ENCODE data around the gene CEP95.
"Not testable (repeated sequence)": the region's sequence is repeated elsewhere in the genome, so short reads cannot be mapped to it uniquely, and the experiment has no call there.

CEP95 gene

DNA sequence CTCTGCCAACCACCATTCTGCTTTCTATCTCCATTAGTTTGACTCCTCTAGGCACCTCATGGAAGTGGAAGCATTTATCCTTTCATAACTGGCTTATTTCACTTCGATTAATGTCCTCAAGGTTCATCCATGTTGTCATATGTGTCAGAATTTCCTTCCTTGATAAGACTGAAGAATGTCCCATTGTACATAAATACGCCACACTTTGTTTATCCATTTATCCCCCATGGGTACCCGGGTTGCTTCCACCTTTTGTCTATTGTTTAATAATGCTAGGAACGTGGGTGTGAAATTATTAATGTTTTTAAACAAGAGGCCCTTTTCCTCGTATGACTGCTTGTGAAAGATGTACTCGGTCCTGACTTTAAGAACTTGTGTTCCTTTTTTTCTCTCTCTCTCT lies 45.0 kb upstream of the CEP95 start:
- Mint-ChIP-seq H3K27me3 (ENCODE audit: low read depth) (no peaks in the 10 kb centered on the region), H3K9me3 (no peaks in the 10 kb centered on the region)

DNA sequence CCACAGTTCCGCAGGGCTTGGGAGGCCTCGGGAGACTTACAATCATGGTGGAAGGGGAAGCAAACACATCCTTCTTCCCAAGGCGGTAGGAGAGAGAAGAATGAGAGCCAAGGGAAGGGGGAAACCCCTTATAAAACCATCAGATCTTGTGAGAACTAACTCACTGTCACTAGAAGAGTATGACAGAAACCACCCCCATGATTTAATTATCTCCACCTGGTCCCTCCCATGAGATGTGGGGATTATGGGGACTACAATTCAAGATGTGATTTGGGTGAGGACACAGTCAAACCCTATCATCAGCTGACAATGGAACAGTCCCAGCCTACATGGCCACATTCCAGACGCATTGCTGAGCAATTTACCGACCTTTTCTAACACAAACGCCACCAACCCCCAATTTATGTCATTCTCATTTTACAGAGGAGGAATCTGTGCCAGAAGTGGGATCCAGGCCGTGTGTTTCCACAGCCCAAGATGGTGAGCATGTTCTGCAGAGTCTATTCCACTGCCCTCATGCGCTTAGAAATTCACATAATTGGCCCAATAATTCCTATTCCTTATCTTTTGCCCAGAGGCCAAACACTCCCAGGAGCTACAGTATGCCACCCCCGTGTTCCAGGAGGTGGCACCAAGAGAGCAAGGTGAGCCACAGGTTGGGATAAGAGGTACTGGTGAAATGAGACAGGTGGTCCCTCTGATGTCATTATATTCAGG lies 40.6 kb upstream of the CEP95 start:
- Mint-ChIP-seq H3K27ac (peak overlapping the region in 1 of 3 experiments; percentile 27), H3K36me3 (ENCODE audit: low read depth) (no peaks in the 10 kb centered on the region), H3K4me1 (peaks cover 5% of the 10 kb centered on the region), H3K27me3 (ENCODE audit: low read depth) (peaks cover 7% of the 10 kb centered on the region), H3K4me3 (no peak overlapping the region), H3K9me3 (no peaks in the 10 kb centered on the region)
- TF ChIP-seq, protein P1, sequence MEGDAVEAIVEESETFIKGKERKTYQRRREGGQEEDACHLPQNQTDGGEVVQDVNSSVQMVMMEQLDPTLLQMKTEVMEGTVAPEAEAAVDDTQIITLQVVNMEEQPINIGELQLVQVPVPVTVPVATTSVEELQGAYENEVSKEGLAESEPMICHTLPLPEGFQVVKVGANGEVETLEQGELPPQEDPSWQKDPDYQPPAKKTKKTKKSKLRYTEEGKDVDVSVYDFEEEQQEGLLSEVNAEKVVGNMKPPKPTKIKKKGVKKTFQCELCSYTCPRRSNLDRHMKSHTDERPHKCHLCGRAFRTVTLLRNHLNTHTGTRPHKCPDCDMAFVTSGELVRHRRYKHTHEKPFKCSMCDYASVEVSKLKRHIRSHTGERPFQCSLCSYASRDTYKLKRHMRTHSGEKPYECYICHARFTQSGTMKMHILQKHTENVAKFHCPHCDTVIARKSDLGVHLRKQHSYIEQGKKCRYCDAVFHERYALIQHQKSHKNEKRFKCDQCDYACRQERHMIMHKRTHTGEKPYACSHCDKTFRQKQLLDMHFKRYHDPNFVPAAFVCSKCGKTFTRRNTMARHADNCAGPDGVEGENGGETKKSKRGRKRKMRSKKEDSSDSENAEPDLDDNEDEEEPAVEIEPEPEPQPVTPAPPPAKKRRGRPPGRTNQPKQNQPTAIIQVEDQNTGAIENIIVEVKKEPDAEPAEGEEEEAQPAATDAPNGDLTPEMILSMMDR (IDR thresholded peaks at IDR 0.05; ENCODE audit: unreplicated experiment in 3 of 3): no peak

More for the DNA sequence above, 45.0 kb upstream of the CEP95 start:
- Mint-ChIP-seq H3K27ac (no peak overlapping the region), H3K36me3 (ENCODE audit: low read depth) (no peaks in the 10 kb centered on the region), H3K4me3 (no peak overlapping the region), H3K4me1 (peaks cover 5% of the 10 kb centered on the region)
- TF ChIP-seq, protein P1 (IDR thresholded peaks at IDR 0.05; ENCODE audit: unreplicated experiment in 3 of 3): no peak

DNA sequence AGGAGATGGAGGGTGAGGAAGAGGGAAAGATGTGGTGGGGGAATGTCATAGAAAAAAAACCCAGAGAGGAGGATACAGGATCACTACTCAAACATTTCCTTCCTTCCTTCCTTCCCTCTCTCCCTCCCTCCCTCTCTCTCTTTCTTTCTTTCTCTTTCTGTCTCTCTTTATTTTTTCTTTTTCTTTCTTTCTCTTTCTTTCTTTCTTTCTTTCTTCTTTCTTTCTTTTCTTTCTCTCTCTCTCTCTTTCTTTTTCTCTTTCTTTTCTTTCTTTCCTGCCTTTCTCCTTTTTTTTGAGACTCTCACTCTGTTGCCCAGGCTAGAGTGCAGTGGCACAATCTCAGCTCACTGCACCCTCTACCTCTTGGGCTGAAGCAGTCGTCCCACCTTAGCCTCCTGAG lies 39.9 kb upstream of the CEP95 start:
- H3K27ac Mint-ChIP-seq; H3K27me3 Mint-ChIP-seq (ENCODE audit: low read depth); H3K4me3 Mint-ChIP-seq; H3K9me3 Mint-ChIP-seq; H3K36me3 Mint-ChIP-seq (ENCODE audit: low read depth); H3K4me1 Mint-ChIP-seq: not testable (repeated sequence)

DNA sequence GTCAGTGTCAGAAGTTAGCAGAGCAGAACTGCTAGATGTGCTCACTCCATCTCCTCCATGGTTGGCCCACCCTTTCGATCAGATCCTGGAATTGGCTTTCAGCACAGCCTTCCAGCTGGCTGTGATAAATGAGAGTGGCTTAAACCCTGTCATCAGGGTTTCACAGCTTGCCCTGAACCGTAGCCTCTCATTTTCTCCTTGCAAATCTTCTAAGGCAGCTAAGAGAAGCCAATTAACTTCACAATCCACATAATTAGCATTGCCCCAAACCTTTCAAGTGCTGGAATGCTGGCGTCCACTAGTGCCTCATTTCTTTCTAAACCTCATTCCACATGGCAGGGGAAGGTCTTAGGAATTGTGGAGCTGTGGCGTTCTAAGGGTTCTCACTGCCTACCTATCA lies 36.2 kb upstream of the CEP95 start:
- H3K4me3 Mint-ChIP-seq: no peak overlapping the region
- H3K36me3 Mint-ChIP-seq (ENCODE audit: low read depth): no peaks in the 10 kb centered on the region
- no peaks in the 10 kb centered on the region for H3K4me1 Mint-ChIP-seq
- TF ChIP-seq, protein P1 (IDR thresholded peaks at IDR 0.05; ENCODE audit: unreplicated experiment in 3 of 3): no peak
- no peak overlapping the region for H3K27ac Mint-ChIP-seq
- H3K9me3 Mint-ChIP-seq: no peaks in the 10 kb centered on the region
- peaks cover 7% of the 10 kb centered on the region for H3K27me3 Mint-ChIP-seq (ENCODE audit: low read depth)

DNA sequence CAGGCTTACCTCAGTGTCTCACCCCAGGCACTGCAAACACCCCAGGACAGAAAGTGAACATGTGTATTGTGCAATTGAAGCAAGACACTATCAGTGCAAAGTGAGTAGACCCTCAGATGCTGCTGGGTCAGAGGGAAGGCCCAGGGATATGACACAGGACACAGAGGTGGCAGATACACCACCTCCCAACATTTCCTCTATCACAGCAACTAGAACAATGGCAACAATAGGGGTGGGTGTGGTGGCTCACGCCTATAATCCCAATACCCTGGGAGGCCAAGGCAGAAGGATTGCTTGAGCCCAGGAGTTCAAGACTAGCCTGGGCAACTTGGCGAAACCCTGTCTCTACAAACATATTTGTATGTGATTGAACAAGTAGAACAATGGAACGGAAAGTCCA lies 35.3 kb upstream of the CEP95 start:
- no peaks in the 10 kb centered on the region for H3K4me1 Mint-ChIP-seq
- TF ChIP-seq, protein P1 (IDR thresholded peaks at IDR 0.05; ENCODE audit: unreplicated experiment in 3 of 3): no peak
- no peak overlapping the region for H3K27ac Mint-ChIP-seq
- no peaks in the 10 kb centered on the region for H3K9me3 Mint-ChIP-seq
- no peaks in the 10 kb centered on the region for H3K36me3 Mint-ChIP-seq (ENCODE audit: low read depth)
- H3K27me3 Mint-ChIP-seq (ENCODE audit: low read depth): peaks cover 7% of the 10 kb centered on the region
- H3K4me3 Mint-ChIP-seq: no peak overlapping the region

DNA sequence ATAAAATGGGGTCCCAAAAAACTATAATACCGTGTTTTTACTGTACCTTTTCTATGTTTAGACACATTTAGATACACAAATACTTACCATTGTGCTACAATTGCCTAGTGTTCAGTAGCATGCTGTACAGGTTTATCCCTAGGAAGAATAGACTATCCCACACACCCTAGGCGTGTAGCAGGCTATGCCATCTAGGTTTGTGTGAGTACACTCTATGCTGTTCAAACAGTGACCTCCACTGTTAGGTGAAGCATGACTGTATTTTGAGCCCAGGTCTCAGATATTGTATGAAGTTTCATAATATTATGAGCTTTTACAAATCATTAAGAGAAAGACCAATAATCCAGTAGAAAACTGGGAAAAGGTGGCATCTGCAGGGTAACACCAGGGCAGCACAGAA lies 34.2 kb upstream of the CEP95 start:
- H3K9me3 Mint-ChIP-seq: no peaks in the 10 kb centered on the region
- H3K27me3 Mint-ChIP-seq (ENCODE audit: low read depth): peaks cover 7% of the 10 kb centered on the region
- H3K4me1 Mint-ChIP-seq: no peaks in the 10 kb centered on the region
- H3K4me3 Mint-ChIP-seq: no peak overlapping the region
- H3K36me3 Mint-ChIP-seq (ENCODE audit: low read depth): peaks cover 6% of the 10 kb centered on the region
- TF ChIP-seq, protein P1 (IDR thresholded peaks at IDR 0.05; ENCODE audit: unreplicated experiment in 3 of 3): no peak
- no peak overlapping the region for H3K27ac Mint-ChIP-seq

All from nephron (organoid).